HepG2 (cell line): ENCODE data around the gene PPP2R2C. TPM values are rescaled to one million over a fixed set of nuclear protein-coding genes. Genes with fewer than 3 reads are reported as not detected.

Experiments
- ATAC-seq: fragments of 200-7000 bp; cut with Tn5 transposase; 3 replicates; pipeline ENCODE4 v1.9.1; 2020; ENCODE audit warnings: mild to moderate bottlenecking, moderate library complexity
- BruUV-seq: library from RNA; stranded (reverse); fragments of 400-500 nt; replicated peaks from 2 replicates; lab custom pipeline; 2021; lab: Mats Ljungman, UMichigan
- CTCF ChIA-PET: fragments of 300-600 bp; formaldehyde crosslinking; extraction: SDS; loops from one replicate; lab custom pipeline; 2021; ENCODE audit warnings: low total read pairs, inconsistent platforms, low intra/inter-chr PET ratio; lab: Yijun Ruan, JAX
- POLR2A ChIA-PET: fragments of 350-600 bp; sonication (Branson Sonifier 250); formaldehyde crosslinking; loops from one replicate; lab custom pipeline; 2020; ENCODE audit warnings: antibody characterized with exemption, inconsistent platforms; lab: Yijun Ruan, JAX
- DNase-seq: peaks from one replicate; pipeline ENCODE4 v3.0.0-alpha.2; 2015; ENCODE audit warnings: low spot score
- FAIRE-seq: peaks from 3 replicates; lab custom pipeline; 2011; peaks lifted over from hg19 to GRCh38; lab: Jason Lieb, UNC
- H2AFZ ChIP-seq: one replicate; pipeline ENCODE4 v1.6.1; 2011; ENCODE audit warnings: low read length, inconsistent platforms
- H3K27ac ChIP-seq: fragments of 300-600 bp; 3 replicates; pipeline ENCODE4 v1.8.0; 2011; ENCODE audit warnings: mixed run types, mild to moderate bottlenecking, mixed read lengths, low read length, inconsistent platforms; ENCODE audit not compliant: insufficient read depth; ENCODE audit errors: extremely low read length
- H3K27me3 ChIP-seq, 2 experiments: fragments of 200-600 bp in 1 of 2; 2 replicates in 1 of 2; 3 replicates in 1 of 2; pipeline versions ENCODE4 v1.6.0 to v1.8.0; 2011; ENCODE audit warnings: low read length in 2 of 2, mild to moderate bottlenecking in 2 of 2, moderate library complexity in 2 of 2, inconsistent platforms in 1 of 2; ENCODE audit not compliant: insufficient read depth in 2 of 2, control insufficient read depth in 1 of 2
- H3K36me3 ChIP-seq, 2 experiments: fragments of 200-600 bp in 1 of 2; replicated peaks in 1 of 2; 2 replicates in 1 of 2; 3 replicates in 1 of 2; pipeline versions ENCODE4 v1.5.1 to v1.8.0; 2011; ENCODE audit warnings: low read length in 2 of 2, inconsistent platforms in 1 of 2; ENCODE audit not compliant: insufficient read depth in 2 of 2, control insufficient read depth in 1 of 2
- H3K4me1 ChIP-seq: 2 replicates; pipeline ENCODE4 v1.5.1; 2012; ENCODE audit warnings: low read length, inconsistent platforms; ENCODE audit not compliant: insufficient read depth
- H3K4me2 ChIP-seq: 2 replicates; pipeline ENCODE4 v1.6.0; 2011; ENCODE audit warnings: low read depth, low read length, inconsistent platforms
- H3K4me3 ChIP-seq, 3 experiments: fragments of 200-600 bp in 1 of 3; sonication (generic), shearing (Covaris generic) in 1 of 3; replicated peaks in 1 of 3; 2 replicates each; pipeline ENCODE4 v1.5.1; 2011 to 2016; ENCODE audit warnings: low read length in 3 of 3, inconsistent platforms in 2 of 3, low read depth in 2 of 3, mild to moderate bottlenecking in 2 of 3, control low read depth in 1 of 3, mixed read lengths in 1 of 3; ENCODE audit not compliant: insufficient read depth in 1 of 3
- H3K79me2 ChIP-seq: one replicate; pipeline ENCODE4 v1.6.1; 2011; ENCODE audit warnings: low read length, inconsistent platforms; ENCODE audit not compliant: insufficient read depth
- H3K9ac ChIP-seq: 2 replicates; pipeline ENCODE4 v1.6.0; 2011; ENCODE audit warnings: mild to moderate bottlenecking, low read depth, low read length, inconsistent platforms; ENCODE audit not compliant: insufficient read depth
- H3K9me3 ChIP-seq: 2 replicates; pipeline ENCODE4 v1.5.1; 2012; ENCODE audit warnings: mild to moderate bottlenecking, low read length
- H4K20me1 ChIP-seq: 2 replicates; pipeline ENCODE4 v1.6.0; 2011; ENCODE audit warnings: inconsistent platforms, mild to moderate bottlenecking, low read length, moderate library complexity; ENCODE audit not compliant: insufficient read depth
- MATR3 ChIP-seq: sonication (generic); formaldehyde crosslinking; IDR thresholded peaks from 2 replicates; pipeline ENCODE4 v1.4.0; 2020; ENCODE audit warnings: missing genetic modification reagents
- SKIL ChIP-seq: sonication (generic); formaldehyde crosslinking; IDR thresholded peaks from 2 replicates; pipeline ENCODE4 v1.8.0; 2022; ENCODE audit warnings: missing genetic modification reagents, mild to moderate bottlenecking, moderate library complexity, borderline replicate concordance
- ZNF124 ChIP-seq: sonication (generic); formaldehyde crosslinking; IDR thresholded peaks from 2 replicates; pipeline ENCODE4 v1.4.0; 2020; ENCODE audit warnings: missing genetic modification reagents
- ZNF180 ChIP-seq: sonication (generic); formaldehyde crosslinking; IDR thresholded peaks from 2 replicates; pipeline ENCODE4 v1.4.0; 2020; ENCODE audit warnings: low read depth, missing genetic modification reagents, borderline replicate concordance
- ZNF367 ChIP-seq: sonication (generic); formaldehyde crosslinking; IDR thresholded peaks from 2 replicates; pipeline ENCODE4 v1.4.0; 2020; ENCODE audit warnings: missing genetic modification reagents, borderline replicate concordance
- ZNF639 ChIP-seq: conservative IDR thresholded peaks from 2 replicates; pipeline ENCODE4 v1.6.1; 2018; ENCODE audit warnings: missing genetic modification reagents
- ZNF878 ChIP-seq: sonication (generic); formaldehyde crosslinking; IDR thresholded peaks from 2 replicates; pipeline ENCODE4 v1.8.1; 2023; ENCODE audit warnings: mild to moderate bottlenecking, missing genetic modification reagents, moderate library complexity
- WGBS: methylation state at CpG from one replicate; pipeline ENCODE4 v1.1.6; 2017; ENCODE audit warnings: low lambda C conversion rate; 5-methylcytosine and 5-hydroxymethylcytosine counted together
- in situ Hi-C: cut with HindIII; loops from 2 replicates; pipeline ENCODE4 v1.10.0; 2017; ENCODE audit warnings: low pct_unique_long_range_greater_than_20kb; ENCODE audit not compliant: extremely low pct_ligation_motif_present
- intact Hi-C: fragments of 100-400 bp; cut with micrococcal nuclease; formaldehyde crosslinking; loops from one replicate; pipeline ENCODE4 v1.10.0; 2022; ENCODE audit not compliant: unreplicated experiment
- polyA plus RNA-seq, 8 experiments: library from polyadenylated mRNA; depleted of rRNA in 3 of 8; stranded (reverse) in 7 of 8; unstranded in 1 of 8; fragments of >200 nt; fragmentation: Illumina TruSeq in 4 of 8; extraction: Trizol in 4 of 8; gene quantifications; 2 replicates each; pipeline versions ENCODE4 v1.2.1 to v1.2.3, GENCODE V29; 2011 to 2016; ENCODE audit warnings: low read depth in 4 of 8, missing spikeins in 1 of 8, mixed read lengths in 1 of 8; ENCODE audit not compliant: insufficient read depth in 1 of 8
- total RNA-seq, 5 experiments: library from RNA; depleted of rRNA; stranded (reverse); fragments of >200 nt; fragmentation: Illumina TruSeq; extraction: Trizol; gene quantifications; 2 replicates each; pipeline ENCODE4 v1.2.3, GENCODE V29; 2016; ENCODE audit warnings: low read depth in 1 of 5

Gene PPP2R2C
- total and polyA plus RNA-seq, 2 of the 13 experiments (the other 11 are each of a cell fraction or from before 2014, with no cell fraction given), result 0.60 to 8.6 TPM

- ChIA-PET POLR2A (no interaction called here), CTCF (no interaction called here)
- H3K4me2 ChIP-seq, result no peak overlapping the region
- no peak for TF ChIP-seq ZNF180
- H3K9me3 ChIP-seq, result no peaks in the 10 kb centered on the region
- 27% methylated on average over 13 of the region's 22 CpGs for WGBS
- ATAC-seq, result no peak
- DNase-seq, result no peak
- H3K27ac ChIP-seq, result no peak overlapping the region
- no peak overlapping the region for H2AFZ ChIP-seq
- no TSS peak for BruUV-seq
- in situ Hi-C loops (no loop called here), intact Hi-C loops (no loop called here)
- H3K9ac ChIP-seq, result no peak overlapping the region
- no peaks in the 10 kb centered on the region for H3K36me3 ChIP-seq
- H3K79me2 ChIP-seq, result no peaks in the 10 kb centered on the region
- 0 out of 2 replicates have a peak, but pooled peaks cover 2% of the 10 kb centered on the region for H4K20me1 ChIP-seq
- FAIRE-seq, result no peak
- H3K27me3 ChIP-seq, result peaks cover 12 to 88% of the 10 kb centered on the region in 2 experiments
- no peaks in the 10 kb centered on the region for H3K4me1 ChIP-seq
- H3K4me3 ChIP-seq, result no peak overlapping the region
Observed at GRCh38 chr4:6446538-6447451, 25.6 kb downstream of the PPP2R2C start.

GRCh38 chr4:6446130-6446482 lies 26.3 kb downstream of the PPP2R2C start:
- H3K36me3 ChIP-seq, result no peaks in the 10 kb centered on the region
- in situ Hi-C loops (no loop called here), intact Hi-C loops (no loop called here)
- FAIRE-seq, result no peak
- 6% methylated on average over 13 of the region's 14 CpGs for WGBS
- H3K9ac ChIP-seq, result no peak overlapping the region
- ChIA-PET CTCF (no interaction called here), POLR2A (no interaction called here)
- H3K27me3 ChIP-seq, result peaks cover 12 to 86% of the 10 kb centered on the region in 2 experiments
- H3K4me2 ChIP-seq, result no peak overlapping the region
- H3K4me1 ChIP-seq, result no peaks in the 10 kb centered on the region
- no peak for DNase-seq
- 0 out of 2 replicates have a peak, but pooled peaks cover 2% of the 10 kb centered on the region for H4K20me1 ChIP-seq
- H3K9me3 ChIP-seq, result no peaks in the 10 kb centered on the region
- no peaks in the 10 kb centered on the region for H3K79me2 ChIP-seq
- no peak for ATAC-seq
- no peak overlapping the region for H2AFZ ChIP-seq
- H3K4me3 ChIP-seq, result no peak overlapping the region
- no TSS peak for BruUV-seq
- H3K27ac ChIP-seq, result no peak overlapping the region
- TF ChIP-seq MATR3 (CRISPR knock-in tag) (no peak), ZNF878 (CRISPR knock-in tag) (no peak), ZNF124 (CRISPR knock-in tag) (no peak), SKIL (CRISPR knock-in tag) (no peak), ZNF639 (CRISPR knock-in tag) (no peak), ZNF367 (no peak)
